Karpas-422 (cell line): ENCODE results near the gene FGF12. TPM values are rescaled to one million over a fixed set of nuclear protein-coding genes. Genes with fewer than 3 reads are reported as not detected.

Source experiments
- DNase-seq: peaks from one replicate; pipeline ENCODE4 v3.0.0-alpha.2; 2015
- H2AFZ ChIP-seq: fragments of 200-600 bp; sonication (generic); 2 replicates; pipeline ENCODE4 v1.6.1; 2014; ENCODE audit warnings: antibody characterized with exemption, low read length, mixed read lengths
- H3K27ac ChIP-seq: fragments of 200-600 bp; sonication (generic); 2 replicates; pipeline ENCODE4 v1.5.1; 2014; ENCODE audit warnings: mild to moderate bottlenecking, low read length, moderate library complexity
- H3K27me3 ChIP-seq: fragments of 200-600 bp; sonication (generic); 2 replicates; pipeline ENCODE4 v1.6.1; 2014; ENCODE audit warnings: low read length, mixed read lengths
- H3K36me3 ChIP-seq: fragments of 200-600 bp; sonication (generic); 2 replicates; pipeline ENCODE4 v1.6.1; 2014; ENCODE audit warnings: low read length, mixed read lengths; ENCODE audit not compliant: insufficient read depth
- H3K4me1 ChIP-seq: fragments of 200-600 bp; sonication (generic); 2 replicates; pipeline ENCODE4 v1.6.1; 2014; ENCODE audit warnings: mild to moderate bottlenecking, low read length, mixed read lengths
- H3K4me2 ChIP-seq: fragments of 200-600 bp; sonication (generic); 2 replicates; pipeline ENCODE4 v1.6.1; 2014; ENCODE audit warnings: low read length, low read depth, mild to moderate bottlenecking; ENCODE audit not compliant: poor library complexity, severe bottlenecking
- H3K4me3 ChIP-seq: fragments of 200-600 bp; sonication (generic); 2 replicates; pipeline ENCODE4 v1.5.1; 2014; ENCODE audit warnings: mild to moderate bottlenecking, antibody characterized with exemption, low read length, mixed read lengths
- H3K79me2 ChIP-seq: fragments of 200-600 bp; sonication (generic); 2 replicates; pipeline ENCODE4 v1.6.1; 2014; ENCODE audit warnings: mild to moderate bottlenecking, low read length, mixed read lengths
- H3K9ac ChIP-seq: fragments of 200-600 bp; sonication (generic); 2 replicates; pipeline ENCODE4 v1.6.0; 2014; ENCODE audit warnings: low read length
- H3K9me2 ChIP-seq: fragments of 200-600 bp; sonication (generic), shearing (Covaris generic); replicated peaks from 2 replicates; pipeline ENCODE4 v1.6.0; 2014; ENCODE audit warnings: mild to moderate bottlenecking, low read length, moderate library complexity; ENCODE audit not compliant: insufficient read depth
- H3K9me3 ChIP-seq: fragments of 300-700, 200-600 bp; sonication (generic); 2 replicates; pipeline ENCODE4 v1.6.1; 2014; ENCODE audit warnings: low read length, mixed read lengths
- H4K20me1 ChIP-seq: fragments of 200-600 bp; sonication (generic); 2 replicates; pipeline ENCODE4 v1.6.1; 2014; ENCODE audit warnings: mild to moderate bottlenecking, antibody characterized with exemption, low read length, low read depth; ENCODE audit not compliant: insufficient read depth
- total RNA-seq: library from RNA; depleted of rRNA; stranded (reverse); fragments of >200 nt; shearing (Covaris generic); gene quantifications from 2 replicates; pipeline ENCODE4 v1.2.3, GENCODE V29; 2014; ENCODE audit warnings: low replicate concordance

The FGF12 gene
- total RNA-seq, 1 experiment from 2014 or later = not detected

- Histone ChIP-seq H3K4me3 (no peak overlapping the region), H3K9me2 (no peaks in the 10 kb centered on the region), H4K20me1 (no peaks in the 10 kb centered on the region), H3K9ac (no peak overlapping the region), H3K9me3 (no peaks in the 10 kb centered on the region), H3K4me2 (no peak overlapping the region), H2AFZ (no peak overlapping the region), H3K27ac (no peak overlapping the region), H3K4me1 (no peaks in the 10 kb centered on the region), H3K79me2 (no peaks in the 10 kb centered on the region), H3K27me3 (no peaks in the 10 kb centered on the region), H3K36me3 (no peaks in the 10 kb centered on the region)
- DNase-seq = no peak
These were observed 544.2 kb downstream of the FGF12 start for GRCh38 chr3:192183109-192183508.

- H3K27ac ChIP-seq = no peak overlapping the region
- H3K79me2 ChIP-seq = no peaks in the 10 kb centered on the region
- no peaks in the 10 kb centered on the region for H3K36me3 ChIP-seq
- no peaks in the 10 kb centered on the region for H4K20me1 ChIP-seq
- no peak overlapping the region for H3K9ac ChIP-seq
- no peaks in the 10 kb centered on the region for H3K9me3 ChIP-seq
- no peak overlapping the region for H3K4me3 ChIP-seq
- H3K4me1 ChIP-seq = no peaks in the 10 kb centered on the region
- H3K4me2 ChIP-seq = no peak overlapping the region
- no peak overlapping the region for H2AFZ ChIP-seq
- 0 out of 2 replicates have a peak, but pooled peaks cover 3% of the 10 kb centered on the region for H3K27me3 ChIP-seq
- H3K9me2 ChIP-seq = no peaks in the 10 kb centered on the region
- DNase-seq = no peak
These were observed 546.2 kb downstream of the FGF12 start for GRCh38 chr3:192181151-192181550.

- Histone ChIP-seq H3K4me3 (no peak overlapping the region), H3K4me1 (no peaks in the 10 kb centered on the region), H3K79me2 (no peaks in the 10 kb centered on the region), H3K9ac (no peak overlapping the region), H3K36me3 (no peaks in the 10 kb centered on the region), H3K27me3 (0 out of 2 replicates have a peak, but pooled peaks cover 3% of the 10 kb centered on the region), H4K20me1 (no peaks in the 10 kb centered on the region), H3K9me3 (no peaks in the 10 kb centered on the region), H3K9me2 (no peaks in the 10 kb centered on the region), H3K4me2 (no peak overlapping the region), H3K27ac (no peak overlapping the region), H2AFZ (no peak overlapping the region)
- DNase-seq = no peak
These were observed 550.0 kb downstream of the FGF12 start for GRCh38 chr3:192177383-192177782.

DNA sequence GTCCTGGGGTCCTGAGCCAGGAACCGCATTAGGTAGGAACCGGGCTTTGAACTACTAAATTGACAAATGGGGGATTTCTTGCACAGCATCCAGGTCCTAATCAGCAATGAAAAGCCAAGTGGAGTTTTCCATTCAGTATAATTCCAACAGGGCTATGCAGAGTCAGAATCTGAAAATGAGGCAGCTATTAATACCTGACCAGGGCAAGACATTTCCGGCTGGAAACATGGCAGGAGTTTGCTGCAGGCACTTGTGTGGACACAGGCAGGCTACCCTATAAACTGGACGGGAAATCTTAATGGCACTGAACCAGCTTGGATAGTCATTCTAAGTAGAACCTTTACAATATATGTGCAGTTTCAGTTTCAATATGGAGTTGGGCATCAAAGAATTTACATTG lies 553.1 kb downstream of the FGF12 start:
- Histone ChIP-seq H3K36me3 (no peaks in the 10 kb centered on the region), H3K9me2 (no peaks in the 10 kb centered on the region), H3K4me3 (no peak overlapping the region), H3K4me1 (no peaks in the 10 kb centered on the region), H3K27ac (no peak overlapping the region), H3K79me2 (no peaks in the 10 kb centered on the region), H3K9me3 (no peaks in the 10 kb centered on the region), H3K27me3 (0 out of 2 replicates have a peak, but pooled peaks cover 3% of the 10 kb centered on the region), H4K20me1 (no peaks in the 10 kb centered on the region), H2AFZ (no peak overlapping the region), H3K9ac (no peak overlapping the region), H3K4me2 (no peak overlapping the region)
- no peak for DNase-seq

DNA sequence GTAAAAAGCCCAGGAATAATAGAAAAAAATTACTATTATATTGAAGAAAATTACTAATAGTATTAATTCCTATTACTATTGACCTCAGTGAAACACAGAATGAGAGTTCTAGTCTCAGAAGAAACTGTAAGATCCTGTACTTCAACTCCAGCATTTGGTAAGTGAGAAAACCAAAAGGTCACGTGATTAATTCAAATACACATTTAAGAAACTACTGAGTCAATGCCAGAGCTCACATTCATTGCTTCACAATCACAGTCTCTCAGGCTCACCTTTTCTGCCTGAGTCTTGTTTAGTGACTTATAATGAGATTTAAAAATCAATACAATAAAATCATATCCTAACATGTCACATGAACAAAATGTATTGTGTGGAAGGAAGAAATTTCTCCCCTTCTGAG lies 556.1 kb downstream of the FGF12 start:
- H2AFZ ChIP-seq = no peak overlapping the region
- H3K27ac ChIP-seq = no peak overlapping the region
- H3K4me2 ChIP-seq = no peak overlapping the region
- no peaks in the 10 kb centered on the region for H3K36me3 ChIP-seq
- H3K4me3 ChIP-seq = no peak overlapping the region
- H3K79me2 ChIP-seq = no peaks in the 10 kb centered on the region
- no peaks in the 10 kb centered on the region for H3K9me2 ChIP-seq
- H3K27me3 ChIP-seq = no peaks in the 10 kb centered on the region
- no peak overlapping the region for H3K9ac ChIP-seq
- H4K20me1 ChIP-seq = no peaks in the 10 kb centered on the region
- H3K9me3 ChIP-seq = no peaks in the 10 kb centered on the region
- DNase-seq = no peak
- H3K4me1 ChIP-seq = no peaks in the 10 kb centered on the region

DNA sequence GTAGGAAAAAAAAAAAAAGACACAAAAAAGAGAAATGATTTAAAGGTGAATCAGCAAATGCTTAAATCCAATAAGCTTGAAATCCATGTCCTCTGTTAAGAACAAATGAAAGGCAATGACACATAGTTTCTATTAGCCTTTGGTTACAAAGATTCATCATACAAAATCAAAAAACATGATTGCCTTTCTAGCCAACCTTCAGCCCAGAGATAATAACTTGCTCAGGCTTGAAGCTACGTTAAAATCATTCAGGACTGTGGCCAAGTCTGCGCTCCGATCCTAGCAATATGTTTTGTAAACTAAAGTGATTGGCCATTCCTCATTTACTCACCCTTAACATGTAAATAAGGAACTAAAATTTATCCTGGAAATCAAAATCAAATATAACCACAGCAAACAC lies 556.7 kb downstream of the FGF12 start:
- Histone ChIP-seq H3K79me2 (no peaks in the 10 kb centered on the region), H3K4me2 (no peak overlapping the region), H2AFZ (no peak overlapping the region), H3K9ac (no peak overlapping the region), H3K9me3 (no peaks in the 10 kb centered on the region), H4K20me1 (no peaks in the 10 kb centered on the region), H3K36me3 (no peaks in the 10 kb centered on the region), H3K27me3 (no peaks in the 10 kb centered on the region), H3K4me1 (no peaks in the 10 kb centered on the region), H3K9me2 (no peaks in the 10 kb centered on the region), H3K27ac (no peak overlapping the region), H3K4me3 (no peak overlapping the region)
- DNase-seq = no peak

DNA sequence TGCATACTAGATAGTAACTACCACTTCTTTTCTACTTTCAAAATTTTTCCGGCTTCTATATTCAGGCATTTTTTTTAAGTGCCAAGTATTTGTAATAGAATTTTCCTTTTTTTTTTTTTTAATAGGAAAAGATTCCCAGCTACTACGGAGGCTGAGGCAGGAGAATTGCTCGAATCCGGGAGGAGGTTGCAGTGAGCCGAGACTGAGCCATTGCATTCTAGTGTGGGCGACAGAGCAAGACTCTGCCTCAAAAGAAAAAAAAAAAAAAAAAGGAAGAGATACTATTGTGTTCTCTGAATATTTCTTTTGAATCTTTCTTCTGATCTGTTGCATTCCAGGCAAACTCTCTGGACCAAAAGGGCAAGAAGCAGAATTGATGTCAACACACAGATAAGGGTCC lies 557.3 kb downstream of the FGF12 start:
- no peak overlapping the region for H3K4me2 ChIP-seq

DNA sequence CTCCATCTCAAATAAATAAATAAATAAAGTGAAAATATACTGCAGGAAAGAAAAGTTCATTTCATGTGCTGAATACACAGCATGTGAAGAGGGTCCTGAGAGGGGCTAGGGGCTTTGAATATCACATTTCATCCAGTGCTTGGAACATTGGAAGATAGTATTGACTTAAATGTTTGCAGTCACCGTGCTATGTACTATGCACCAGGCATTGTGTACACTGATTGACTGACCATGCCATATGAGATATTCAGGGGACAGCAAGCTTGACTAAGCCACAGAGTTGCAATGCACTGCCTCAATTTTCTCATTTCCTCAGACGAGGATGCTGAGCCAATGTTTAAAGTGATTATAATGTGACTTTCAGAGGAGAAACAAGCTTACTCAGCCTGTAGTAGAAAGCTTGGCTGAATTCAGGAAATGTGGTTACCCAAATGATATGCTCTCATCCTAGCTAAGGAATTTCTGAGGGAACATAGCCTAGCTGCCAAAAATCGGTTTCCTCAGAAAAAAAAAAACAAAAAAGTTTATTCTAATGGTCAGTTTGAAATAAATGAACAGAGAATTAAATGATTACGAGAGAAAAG lies 557.9 kb downstream of the FGF12 start:
- Histone ChIP-seq H3K27me3 (no peaks in the 10 kb centered on the region), H2AFZ (no peak overlapping the region), H3K4me2 (no peak overlapping the region), H3K4me3 (no peak overlapping the region), H3K36me3 (no peaks in the 10 kb centered on the region), H3K9ac (no peak overlapping the region), H3K79me2 (no peaks in the 10 kb centered on the region), H3K27ac (no peak overlapping the region), H3K4me1 (no peaks in the 10 kb centered on the region), H3K9me3 (no peaks in the 10 kb centered on the region), H3K9me2 (no peaks in the 10 kb centered on the region), H4K20me1 (no peaks in the 10 kb centered on the region)
- no peak for DNase-seq

More for the DNA sequence above, 557.3 kb downstream of the FGF12 start:
- no peak overlapping the region for H3K9ac ChIP-seq
- no peaks in the 10 kb centered on the region for H3K27me3 ChIP-seq
- no peak overlapping the region for H2AFZ ChIP-seq
- no peaks in the 10 kb centered on the region for H4K20me1 ChIP-seq
- no peaks in the 10 kb centered on the region for H3K4me1 ChIP-seq
- no peaks in the 10 kb centered on the region for H3K36me3 ChIP-seq
- no peaks in the 10 kb centered on the region for H3K79me2 ChIP-seq
- no peak overlapping the region for H3K27ac ChIP-seq
- H3K9me3 ChIP-seq = no peaks in the 10 kb centered on the region
- no peak for DNase-seq
- H3K4me3 ChIP-seq = no peak overlapping the region
- no peaks in the 10 kb centered on the region for H3K9me2 ChIP-seq

- DNase-seq = no peak
These were observed 559.1 kb downstream of the FGF12 start for GRCh38 chr3:192168202-192168601.

More at GRCh38 chr3:192168202-192168601, 559.1 kb downstream of the FGF12 start:
- no peak overlapping the region for H3K4me2 ChIP-seq
- H3K9me2 ChIP-seq = no peaks in the 10 kb centered on the region
- H3K4me1 ChIP-seq = no peaks in the 10 kb centered on the region
- H3K27ac ChIP-seq = no peak overlapping the region
- no peaks in the 10 kb centered on the region for H3K9me3 ChIP-seq
- no peak overlapping the region for H2AFZ ChIP-seq
- no peaks in the 10 kb centered on the region for H3K36me3 ChIP-seq
- H3K79me2 ChIP-seq = no peaks in the 10 kb centered on the region
- H3K9ac ChIP-seq = no peak overlapping the region
- H3K4me3 ChIP-seq = no peak overlapping the region
- H4K20me1 ChIP-seq = no peaks in the 10 kb centered on the region
- no peaks in the 10 kb centered on the region for H3K27me3 ChIP-seq
